Liver (tissue), 3 donors: Measurements from ENCODE around the gene TARM1.

Experiments
- CTCF ChIP-seq: fragments of 150-350 bp; IDR thresholded peaks from 2 replicates; pipeline ENCODE4 v1.5.1; 2017; ENCODE audit warnings: improper control_type of control experiment, low read depth, low read length; ENCODE audit not compliant: missing input control
- EGR1 ChIP-seq, 2 donors: IDR thresholded peaks; 2 replicates each; pipeline ENCODE4 v1.6.1; 2016 to 2018; ENCODE audit warnings: antibody characterized with exemption in 2 of 2, low read depth in 2 of 2
- GABPA ChIP-seq, 2 donors: IDR thresholded peaks in 1 of 2; conservative IDR thresholded peaks in 1 of 2; 2 replicates each; pipeline ENCODE4 v1.6.1; 2016; ENCODE audit warnings: antibody characterized with exemption in 2 of 2, mild to moderate bottlenecking in 1 of 2, moderate library complexity in 1 of 2
- JUND ChIP-seq, 2 donors: IDR thresholded peaks; 2 replicates each; pipeline ENCODE4 v1.6.1; 2016; ENCODE audit warnings: antibody characterized with exemption in 2 of 2
- NR2F2 ChIP-seq: IDR thresholded peaks from 2 replicates; pipeline ENCODE4 v1.6.1; 2016; ENCODE audit warnings: antibody characterized with exemption
- RAD21 ChIP-seq, 2 donors: IDR thresholded peaks; 2 replicates each; pipeline ENCODE4 v1.6.1; 2016; ENCODE audit warnings: antibody characterized with exemption in 2 of 2, mild to moderate bottlenecking in 2 of 2
- REST ChIP-seq: IDR thresholded peaks from 2 replicates; pipeline ENCODE4 v1.6.1; 2016; ENCODE audit warnings: antibody characterized with exemption, mild to moderate bottlenecking
- RXRA ChIP-seq, 2 donors: IDR thresholded peaks; 2 replicates each; pipeline ENCODE4 v1.6.1; 2017 to 2018; ENCODE audit warnings: antibody characterized with exemption in 2 of 2, mild to moderate bottlenecking in 1 of 2
- TAF1 ChIP-seq: conservative IDR thresholded peaks from 2 replicates; pipeline ENCODE4 v1.6.1; 2016; ENCODE audit warnings: antibody characterized with exemption, mild to moderate bottlenecking
- YY1 ChIP-seq: IDR thresholded peaks from 2 replicates; pipeline ENCODE4 v1.6.1; 2016; ENCODE audit warnings: antibody characterized with exemption, mild to moderate bottlenecking
- TF ChIP-seq, protein P1 (sequence below): IDR thresholded peaks from 2 replicates; pipeline ENCODE4 v1.6.1; 2016; ENCODE audit warnings: antibody characterized with exemption
- TF ChIP-seq, protein P2 (sequence below): IDR thresholded peaks from 2 replicates; pipeline ENCODE4 v1.6.1; 2016; ENCODE audit warnings: antibody characterized with exemption
- donor health status: healthy.
- donor health status: healthy.

GRCh38 chr19:54107876-54108490 is 26.8 kb upstream of the TARM1 start:
- TF ChIP-seq CTCF (no peak), JUND (IDR thresholded peaks at IDR 0.05) (no peak), EGR1 (IDR thresholded peaks at IDR 0.05; ENCODE audit: low read depth in 2 of 2) (no peak), TAF1 (no peak), NR2F2 (no peak), RAD21 (IDR thresholded peaks at IDR 0.05) (no peak), REST (no peak), YY1 (no peak), GABPA (IDR thresholded peaks at IDR 0.05 in 1 of 2, conservative IDR thresholded peaks at IDR 0.05 in 1 of 2) (no peak), RXRA (IDR thresholded peaks at IDR 0.05) (no peak)
- TF ChIP-seq, protein P1, sequence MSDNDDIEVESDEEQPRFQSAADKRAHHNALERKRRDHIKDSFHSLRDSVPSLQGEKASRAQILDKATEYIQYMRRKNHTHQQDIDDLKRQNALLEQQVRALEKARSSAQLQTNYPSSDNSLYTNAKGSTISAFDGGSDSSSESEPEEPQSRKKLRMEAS: no peak
- TF ChIP-seq, protein P2, sequence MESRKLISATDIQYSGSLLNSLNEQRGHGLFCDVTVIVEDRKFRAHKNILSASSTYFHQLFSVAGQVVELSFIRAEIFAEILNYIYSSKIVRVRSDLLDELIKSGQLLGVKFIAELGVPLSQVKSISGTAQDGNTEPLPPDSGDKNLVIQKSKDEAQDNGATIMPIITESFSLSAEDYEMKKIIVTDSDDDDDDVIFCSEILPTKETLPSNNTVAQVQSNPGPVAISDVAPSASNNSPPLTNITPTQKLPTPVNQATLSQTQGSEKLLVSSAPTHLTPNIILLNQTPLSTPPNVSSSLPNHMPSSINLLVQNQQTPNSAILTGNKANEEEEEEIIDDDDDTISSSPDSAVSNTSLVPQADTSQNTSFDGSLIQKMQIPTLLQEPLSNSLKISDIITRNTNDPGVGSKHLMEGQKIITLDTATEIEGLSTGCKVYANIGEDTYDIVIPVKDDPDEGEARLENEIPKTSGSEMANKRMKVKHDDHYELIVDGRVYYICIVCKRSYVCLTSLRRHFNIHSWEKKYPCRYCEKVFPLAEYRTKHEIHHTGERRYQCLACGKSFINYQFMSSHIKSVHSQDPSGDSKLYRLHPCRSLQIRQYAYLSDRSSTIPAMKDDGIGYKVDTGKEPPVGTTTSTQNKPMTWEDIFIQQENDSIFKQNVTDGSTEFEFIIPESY: no peak
